Measurements from ENCODE around the gene CPE. TPM values are rescaled to one million over a fixed set of nuclear protein-coding genes. Genes with fewer than 3 reads are reported as not detected.

CPE gene
- total RNA-seq, 1 donor from 2014 or later: not detected

- DNase-seq (no peak), ATAC-seq (ENCODE audit: low read depth) (no peak)
- POLR2A ChIA-PET: no interaction called here
- H3K27me3 Mint-ChIP-seq: peaks cover 1% of the 10 kb centered on the region
- no peak overlapping the region for H3K27ac Mint-ChIP-seq
- H3K9me3 Mint-ChIP-seq: no peaks in the 10 kb centered on the region
- CTCF ChIA-PET: interaction anchor here (1.7 kb wide), 1 partner anchor 308 kb away, joined by 4 read pairs; no protein-coding TSS in a partner anchor
- TF ChIP-seq CTCF (IDR thresholded peaks at IDR 0.05): no peak
- no peaks in the 10 kb centered on the region for H3K36me3 Mint-ChIP-seq (ENCODE audit: low read depth)
- intact Hi-C loops (cut with micrococcal nuclease): no loop called here
- no peaks in the 10 kb centered on the region for H3K4me1 Mint-ChIP-seq
- H3K4me3 Mint-ChIP-seq: no peak overlapping the region
These were observed 60.5 kb downstream of the CPE start for GRCh38 chr4:165439344-165439743.

- Mint-ChIP-seq H3K4me1 (no peaks in the 10 kb centered on the region), H3K4me3 (no peak overlapping the region), H3K9me3 (no peaks in the 10 kb centered on the region), H3K27me3 (no peaks in the 10 kb centered on the region), H3K27ac (no peak overlapping the region), H3K36me3 (ENCODE audit: low read depth) (no peaks in the 10 kb centered on the region)
- CTCF ChIA-PET: interaction anchor here (0.7 kb wide), 1 partner anchor 412 kb away, joined by 3 read pairs; no protein-coding TSS in a partner anchor
- intact Hi-C loops (cut with micrococcal nuclease): no loop called here
- no peak for TF ChIP-seq CTCF (IDR thresholded peaks at IDR 0.05)
- ATAC-seq (ENCODE audit: low read depth) (no peak), DNase-seq (no peak)
- POLR2A ChIA-PET: no interaction called here
These were observed 61.2 kb downstream of the CPE start for GRCh38 chr4:165439981-165440380.

GRCh38 chr4:165440415-165441158 is 61.8 kb downstream of the CPE start:
- ATAC-seq (ENCODE audit: low read depth) (no peak), DNase-seq (no peak)
- Mint-ChIP-seq H3K27me3 (no peaks in the 10 kb centered on the region), H3K4me1 (no peaks in the 10 kb centered on the region), H3K9me3 (no peaks in the 10 kb centered on the region), H3K27ac (no peak overlapping the region), H3K4me3 (no peak overlapping the region), H3K36me3 (ENCODE audit: low read depth) (no peaks in the 10 kb centered on the region)
- ChIA-PET CTCF (interaction anchor here (0.7 kb wide), 1 partner anchor 412 kb away, joined by 3 read pairs; no protein-coding TSS in a partner anchor), POLR2A (no interaction called here)
- TF ChIP-seq CTCF (IDR thresholded peaks at IDR 0.05): no peak
- intact Hi-C loops (cut with micrococcal nuclease): no loop called here

- Mint-ChIP-seq H3K9me3 (no peaks in the 10 kb centered on the region), H3K27ac (no peak overlapping the region), H3K36me3 (ENCODE audit: low read depth) (no peaks in the 10 kb centered on the region), H3K4me1 (no peaks in the 10 kb centered on the region), H3K4me3 (no peak overlapping the region), H3K27me3 (no peaks in the 10 kb centered on the region)
- no peak for TF ChIP-seq CTCF (IDR thresholded peaks at IDR 0.05)
- ChIA-PET POLR2A (no interaction called here), CTCF (no interaction called here)
- ATAC-seq (ENCODE audit: low read depth) (no peak), DNase-seq (no peak)
- intact Hi-C loops (cut with micrococcal nuclease): no loop called here
These were observed 64.5 kb downstream of the CPE start for GRCh38 chr4:165443276-165443675.

GRCh38 chr4:165448700-165449099 is 69.9 kb downstream of the CPE start:
- Mint-ChIP-seq H3K4me3 (no peak overlapping the region), H3K4me1 (no peaks in the 10 kb centered on the region), H3K27ac (no peak overlapping the region), H3K27me3 (no peaks in the 10 kb centered on the region), H3K9me3 (no peaks in the 10 kb centered on the region), H3K36me3 (ENCODE audit: low read depth) (no peaks in the 10 kb centered on the region)
- ChIA-PET POLR2A (no interaction called here), CTCF (no interaction called here)
- intact Hi-C loops (cut with micrococcal nuclease): no loop called here
- DNase-seq (no peak), ATAC-seq (ENCODE audit: low read depth) (no peak)
- no peak for TF ChIP-seq CTCF (IDR thresholded peaks at IDR 0.05)
